ENCODE data around the gene CNTNAP2.
"Not testable (repeated sequence)": the region's sequence is repeated elsewhere in the genome, so short reads cannot be mapped to it uniquely, and the experiment has no call there.

Gene CNTNAP2

DNA sequence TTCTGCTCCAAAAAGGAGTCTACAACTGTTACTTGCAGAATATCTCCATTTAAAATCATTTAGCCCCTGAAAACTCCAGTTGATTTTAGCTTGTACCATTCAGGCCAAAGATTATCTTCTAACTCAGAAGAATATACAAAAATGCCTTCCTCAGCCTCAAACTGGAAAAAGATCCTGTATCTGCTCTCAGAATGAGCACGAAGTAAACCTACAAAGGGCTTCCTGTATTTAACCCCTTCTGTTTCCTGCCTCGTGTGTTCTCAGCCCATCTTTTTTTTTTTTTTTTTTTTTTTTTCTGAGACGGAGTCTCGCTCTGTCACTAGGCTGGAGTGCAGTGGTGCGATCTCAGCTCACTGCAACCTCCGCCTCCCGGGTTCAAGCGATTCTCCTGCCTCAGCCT, 2334.9 kb downstream of the CNTNAP2 start:
- not testable (repeated sequence) for H3K27me3 ChIP-seq (ENCODE audit: control insufficient read depth, insufficient read depth, low read length, poor library complexity, severe bottlenecking); H3K36me3 ChIP-seq (ENCODE audit: control insufficient read depth, insufficient read depth, low read length); H3K4me1 ChIP-seq (ENCODE audit: control insufficient read depth, insufficient read depth, low read length); H3K9me3 ChIP-seq (ENCODE audit: control insufficient read depth, low read length); H3K4me3 ChIP-seq (ENCODE audit: insufficient read depth, low read depth, low read length); H3K27ac ChIP-seq (ENCODE audit: insufficient read depth, low read depth, low read length, poor library complexity, severe bottlenecking)
- WGBS, 2 experiments = 72 to 73% methylated on average over 2 of the region's 8 CpGs

DNA sequence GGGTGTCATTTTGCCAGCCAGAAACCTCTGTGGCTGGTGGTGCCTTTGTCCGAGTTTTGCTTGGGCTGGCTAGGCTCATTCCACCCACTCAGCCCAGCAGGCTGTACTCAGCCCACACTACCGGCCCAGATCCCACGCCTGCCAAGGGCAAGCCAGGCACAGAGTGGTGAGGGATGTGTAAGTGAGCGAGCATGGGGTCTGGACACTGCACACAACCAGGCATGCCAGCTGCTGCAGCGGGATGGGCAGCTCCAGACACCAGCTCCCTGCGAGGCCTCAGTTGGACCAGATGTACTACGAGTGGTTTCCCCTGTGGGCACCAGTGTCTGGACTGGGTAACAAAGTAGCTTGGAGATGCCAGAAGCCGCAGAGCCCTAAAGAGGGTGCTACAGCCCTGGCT, 2339.8 kb downstream of the CNTNAP2 start:
- WGBS, 2 experiments = 94 to 95% methylated on average over 8 of the region's 8 CpGs
- Histone ChIP-seq H3K36me3 (ENCODE audit: control insufficient read depth, insufficient read depth, low read length) (no peaks in the 10 kb centered on the region), H3K4me3 (ENCODE audit: insufficient read depth, low read depth, low read length) (no peak overlapping the region), H3K27me3 (ENCODE audit: control insufficient read depth, insufficient read depth, low read length, poor library complexity, severe bottlenecking) (no peaks in the 10 kb centered on the region), H3K4me1 (ENCODE audit: control insufficient read depth, insufficient read depth, low read length) (no peaks in the 10 kb centered on the region), H3K9me3 (ENCODE audit: control insufficient read depth, low read length) (no peaks in the 10 kb centered on the region), H3K27ac (ENCODE audit: insufficient read depth, low read depth, low read length, poor library complexity, severe bottlenecking) (no peak overlapping the region)

GRCh38 chr7:148457310-148457921, 2340.8 kb downstream of the CNTNAP2 start:
- 92 to 93% methylated on average over 10 of the region's 10 CpGs for WGBS, 2 experiments
- H3K36me3 ChIP-seq (ENCODE audit: control insufficient read depth, insufficient read depth, low read length) = no peaks in the 10 kb centered on the region
- H3K9me3 ChIP-seq (ENCODE audit: control insufficient read depth, low read length) = no peaks in the 10 kb centered on the region
- no peak overlapping the region for H3K4me3 ChIP-seq (ENCODE audit: insufficient read depth, low read depth, low read length)
- no peaks in the 10 kb centered on the region for H3K4me1 ChIP-seq (ENCODE audit: control insufficient read depth, insufficient read depth, low read length)
- no peaks in the 10 kb centered on the region for H3K27me3 ChIP-seq (ENCODE audit: control insufficient read depth, insufficient read depth, low read length, poor library complexity, severe bottlenecking)
- H3K27ac ChIP-seq (ENCODE audit: insufficient read depth, low read depth, low read length, poor library complexity, severe bottlenecking) = no peak overlapping the region

DNA sequence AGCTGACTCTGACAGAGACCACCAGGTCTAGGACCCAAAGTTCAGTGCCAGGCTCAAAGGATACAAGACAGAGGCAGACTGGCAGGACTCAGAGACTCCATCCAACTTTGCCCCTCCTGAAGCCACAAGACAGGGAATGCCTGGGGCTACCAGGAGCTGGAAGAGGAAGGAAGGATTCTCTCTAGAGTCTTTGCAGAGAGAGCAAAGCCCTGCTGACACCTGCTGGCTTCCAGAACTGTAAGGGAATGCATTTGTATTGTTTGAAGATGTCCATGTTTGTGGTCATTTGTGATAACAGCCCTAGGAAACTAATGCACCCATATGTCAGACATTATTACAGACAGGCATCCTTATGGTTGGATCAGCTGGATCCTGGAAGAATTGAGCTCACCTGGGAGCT, 2341.7 kb downstream of the CNTNAP2 start:
- Histone ChIP-seq H3K9me3 (ENCODE audit: control insufficient read depth, low read length) (peaks cover 2% of the 10 kb centered on the region), H3K27ac (ENCODE audit: insufficient read depth, low read depth, low read length, poor library complexity, severe bottlenecking) (no peak overlapping the region), H3K36me3 (ENCODE audit: control insufficient read depth, insufficient read depth, low read length) (no peaks in the 10 kb centered on the region), H3K27me3 (ENCODE audit: control insufficient read depth, insufficient read depth, low read length, poor library complexity, severe bottlenecking) (no peaks in the 10 kb centered on the region), H3K4me3 (ENCODE audit: insufficient read depth, low read depth, low read length) (no peak overlapping the region), H3K4me1 (ENCODE audit: control insufficient read depth, insufficient read depth, low read length) (no peaks in the 10 kb centered on the region)

DNA sequence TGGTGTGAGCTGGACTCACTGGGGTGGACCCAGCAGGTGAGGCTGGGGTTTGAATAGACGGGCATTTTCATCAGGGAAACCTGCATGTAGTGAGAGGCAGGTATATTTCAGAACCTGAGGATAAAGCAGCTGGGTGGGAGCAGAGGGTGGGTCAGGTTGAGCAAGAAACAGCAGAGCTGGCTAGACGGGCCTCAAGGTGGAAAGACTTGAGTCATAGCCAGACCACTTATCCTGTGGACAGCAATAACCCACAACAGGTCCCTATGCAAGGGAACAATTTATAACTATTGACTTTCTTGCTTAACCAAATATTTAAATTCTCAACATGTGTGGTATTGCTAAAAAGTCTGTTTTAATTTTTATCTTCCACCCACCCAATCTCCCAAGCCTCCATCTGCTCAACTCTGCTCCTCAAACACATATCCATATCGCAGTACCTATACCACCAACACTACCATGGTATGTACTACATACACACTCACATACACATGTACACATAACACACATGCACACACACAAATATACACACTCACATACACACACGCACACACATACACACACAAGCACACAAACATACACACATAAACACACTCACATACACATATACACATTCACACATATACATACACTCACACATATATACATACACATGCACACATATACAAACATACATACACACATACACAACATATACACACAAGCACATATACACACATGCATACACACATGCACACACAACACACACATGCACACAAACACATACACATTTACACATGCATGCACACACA, 2345.0 kb downstream of the CNTNAP2 start:
- 90 to 94% methylated on average over 4 of the region's 4 CpGs for WGBS, 2 experiments
- H3K27me3 ChIP-seq (ENCODE audit: control insufficient read depth, insufficient read depth, low read length, poor library complexity, severe bottlenecking) = no peaks in the 10 kb centered on the region
- H3K4me3 ChIP-seq (ENCODE audit: insufficient read depth, low read depth, low read length) = no peak overlapping the region
- no peaks in the 10 kb centered on the region for H3K4me1 ChIP-seq (ENCODE audit: control insufficient read depth, insufficient read depth, low read length)
- no peaks in the 10 kb centered on the region for H3K36me3 ChIP-seq (ENCODE audit: control insufficient read depth, insufficient read depth, low read length)
- no peak overlapping the region for H3K27ac ChIP-seq (ENCODE audit: insufficient read depth, low read depth, low read length, poor library complexity, severe bottlenecking)
- peaks cover 2% of the 10 kb centered on the region for H3K9me3 ChIP-seq (ENCODE audit: control insufficient read depth, low read length)

GRCh38 chr7:148462774-148463173, 2346.2 kb downstream of the CNTNAP2 start:
- not testable (repeated sequence) for H3K4me3 ChIP-seq (ENCODE audit: insufficient read depth, low read depth, low read length); H3K27ac ChIP-seq (ENCODE audit: insufficient read depth, low read depth, low read length, poor library complexity, severe bottlenecking); H3K4me1 ChIP-seq (ENCODE audit: control insufficient read depth, insufficient read depth, low read length); H3K36me3 ChIP-seq (ENCODE audit: control insufficient read depth, insufficient read depth, low read length); H3K9me3 ChIP-seq (ENCODE audit: control insufficient read depth, low read length); H3K27me3 ChIP-seq (ENCODE audit: control insufficient read depth, insufficient read depth, low read length, poor library complexity, severe bottlenecking)
- 96 to 97% methylated on average over 9 of the region's 9 CpGs for WGBS, 2 experiments

GRCh38 chr7:148463210-148463609, 2346.6 kb downstream of the CNTNAP2 start:
- 91% methylated on average over 4 of the region's 4 CpGs for WGBS, 2 experiments
- H3K4me3 ChIP-seq (ENCODE audit: insufficient read depth, low read depth, low read length) = no peak overlapping the region
- no peak overlapping the region for H3K27ac ChIP-seq (ENCODE audit: insufficient read depth, low read depth, low read length, poor library complexity, severe bottlenecking)
- no peaks in the 10 kb centered on the region for H3K4me1 ChIP-seq (ENCODE audit: control insufficient read depth, insufficient read depth, low read length)
- H3K9me3 ChIP-seq (ENCODE audit: control insufficient read depth, low read length) = peaks cover 2% of the 10 kb centered on the region
- H3K27me3 ChIP-seq (ENCODE audit: control insufficient read depth, insufficient read depth, low read length, poor library complexity, severe bottlenecking) = no peaks in the 10 kb centered on the region
- no peaks in the 10 kb centered on the region for H3K36me3 ChIP-seq (ENCODE audit: control insufficient read depth, insufficient read depth, low read length)

GRCh38 chr7:148464947-148465346, 2348.3 kb downstream of the CNTNAP2 start:
- Histone ChIP-seq H3K27ac (ENCODE audit: insufficient read depth, low read depth, low read length, poor library complexity, severe bottlenecking) (no peak overlapping the region), H3K36me3 (ENCODE audit: control insufficient read depth, insufficient read depth, low read length) (no peaks in the 10 kb centered on the region), H3K9me3 (ENCODE audit: control insufficient read depth, low read length) (peaks cover 2% of the 10 kb centered on the region), H3K4me1 (ENCODE audit: control insufficient read depth, insufficient read depth, low read length) (no peaks in the 10 kb centered on the region), H3K4me3 (ENCODE audit: insufficient read depth, low read depth, low read length) (no peak overlapping the region), H3K27me3 (ENCODE audit: control insufficient read depth, insufficient read depth, low read length, poor library complexity, severe bottlenecking) (no peaks in the 10 kb centered on the region)
- 88 to 90% methylated on average over 7 of the region's 7 CpGs for WGBS, 2 experiments

GRCh38 chr7:148465441-148465840, 2348.8 kb downstream of the CNTNAP2 start:
- not testable (repeated sequence) for H3K4me3 ChIP-seq (ENCODE audit: insufficient read depth, low read depth, low read length); H3K4me1 ChIP-seq (ENCODE audit: control insufficient read depth, insufficient read depth, low read length); H3K27ac ChIP-seq (ENCODE audit: insufficient read depth, low read depth, low read length, poor library complexity, severe bottlenecking); H3K27me3 ChIP-seq (ENCODE audit: control insufficient read depth, insufficient read depth, low read length, poor library complexity, severe bottlenecking); H3K36me3 ChIP-seq (ENCODE audit: control insufficient read depth, insufficient read depth, low read length); H3K9me3 ChIP-seq (ENCODE audit: control insufficient read depth, low read length)
- 94 to 96% methylated on average over 15 of the region's 15 CpGs for WGBS, 2 experiments

- Histone ChIP-seq H3K36me3 (ENCODE audit: control insufficient read depth, insufficient read depth, low read length) (no peaks in the 10 kb centered on the region), H3K27ac (ENCODE audit: insufficient read depth, low read depth, low read length, poor library complexity, severe bottlenecking) (no peak overlapping the region), H3K9me3 (ENCODE audit: control insufficient read depth, low read length) (peaks cover 2% of the 10 kb centered on the region), H3K27me3 (ENCODE audit: control insufficient read depth, insufficient read depth, low read length, poor library complexity, severe bottlenecking) (no peaks in the 10 kb centered on the region), H3K4me1 (ENCODE audit: control insufficient read depth, insufficient read depth, low read length) (no peaks in the 10 kb centered on the region), H3K4me3 (ENCODE audit: insufficient read depth, low read depth, low read length) (no peak overlapping the region)
- WGBS, 2 experiments = 93 to 95% methylated on average over 3 of the region's 3 CpGs
Observed at GRCh38 chr7:148466120-148466519, 2349.5 kb downstream of the CNTNAP2 start.

All from ectodermal cell (in vitro differentiated cells).